HG03354 (cell line): Measurements from ENCODE around the gene OSBPL10.
"Not testable (repeated sequence)": the region's sequence is repeated elsewhere in the genome, so short reads cannot be mapped to it uniquely, and the experiment has no call there.

Source experiments
- ATAC-seq: cut with Tn5 transposase; IDR thresholded peaks from one replicate; pipeline ENCODE4 v1.9.1; 2021; ENCODE audit warnings: mild to moderate bottlenecking; ENCODE audit not compliant: unreplicated experiment, poor library complexity, severe bottlenecking

Gene OSBPL10

GRCh38 chr3:31996195-31996594 lies 15.1 kb upstream of the OSBPL10 start:
- ATAC-seq: no peak

- ATAC-seq: not testable (repeated sequence)
These were observed 14.0 kb upstream of the OSBPL10 start for GRCh38 chr3:31995026-31995425.

GRCh38 chr3:31993843-31994242 lies 12.8 kb upstream of the OSBPL10 start:
- no peak for ATAC-seq

GRCh38 chr3:31992995-31993394 lies 11.9 kb upstream of the OSBPL10 start:
- not testable (repeated sequence) for ATAC-seq

- no peak for ATAC-seq
These were observed 7.2 kb upstream of the OSBPL10 start for GRCh38 chr3:31988271-31988670.

- no peak for ATAC-seq
These were observed 4.8 kb upstream of the OSBPL10 start for GRCh38 chr3:31985831-31986230.

- ATAC-seq: no peak
These were observed 3.3 kb upstream of the OSBPL10 start for GRCh38 chr3:31984321-31984720.

GRCh38 chr3:31980530-31981205 lies 394 bp downstream of the OSBPL10 start:
- peak; percentile 72 for ATAC-seq

GRCh38 chr3:31979001-31979697 lies 1.9 kb downstream of the OSBPL10 start:
- ATAC-seq: no peak

- no peak for ATAC-seq
These were observed 2.5 kb downstream of the OSBPL10 start for GRCh38 chr3:31978553-31978952.

GRCh38 chr3:31977736-31978135 lies 3.3 kb downstream of the OSBPL10 start:
- ATAC-seq: no peak

- ATAC-seq: no peak
These were observed 4.8 kb downstream of the OSBPL10 start for GRCh38 chr3:31976302-31976701.

- ATAC-seq: no peak
These were observed 6.1 kb downstream of the OSBPL10 start for GRCh38 chr3:31974964-31975363.

- no peak for ATAC-seq
These were observed 6.6 kb downstream of the OSBPL10 start for GRCh38 chr3:31974471-31974870.

- ATAC-seq: no peak
These were observed 7.2 kb downstream of the OSBPL10 start for GRCh38 chr3:31973837-31974236.

GRCh38 chr3:31973081-31973480 lies 8.0 kb downstream of the OSBPL10 start:
- no peak for ATAC-seq

- no peak for ATAC-seq
These were observed 9.5 kb downstream of the OSBPL10 start for GRCh38 chr3:31971607-31972006.

GRCh38 chr3:31968927-31969418 lies 12.1 kb downstream of the OSBPL10 start:
- no peak for ATAC-seq

GRCh38 chr3:31968369-31968926 lies 12.6 kb downstream of the OSBPL10 start:
- ATAC-seq: no peak

- ATAC-seq: no peak
These were observed 13.5 kb downstream of the OSBPL10 start for GRCh38 chr3:31967592-31967991.

- ATAC-seq: no peak
These were observed 14.0 kb downstream of the OSBPL10 start for GRCh38 chr3:31966978-31967591.
